SK-N-SH treated with all-trans-retinoic acid at 6 μM for 48 hours (cell line): ENCODE results near the gene AP1S1.

Experiments used
- ATAC-seq: fragments of 200-7000 bp; cut with Tn5 transposase; 3 replicates; pipeline ENCODE4 v1.9.1; 2020; ENCODE audit warnings: mild to moderate bottlenecking, moderate library complexity
- ARNTL ChIP-seq: fragments of 450-650 bp; formaldehyde crosslinking; IDR thresholded peaks from 2 replicates; pipeline ENCODE4 v1.5.0; 2020; ENCODE audit warnings: low read depth, mild to moderate bottlenecking, moderate library complexity, borderline replicate concordance
- BACH2 ChIP-seq: fragments of 250-450 bp; sonication (Bioruptor Pico); IDR thresholded peaks from 2 replicates; pipeline ENCODE4 v1.9.0; 2021; ENCODE audit warnings: mild to moderate bottlenecking, borderline replicate concordance
- CREB5 ChIP-seq: fragments of 250-450 bp; sonication (Bioruptor Pico); IDR thresholded peaks from 2 replicates; pipeline ENCODE4 v1.5.1; 2020; ENCODE audit warnings: low read depth, mild to moderate bottlenecking, moderate library complexity
- CSRNP3 ChIP-seq: fragments of 250-450 bp; sonication (Bioruptor Pico); IDR thresholded peaks from 2 replicates; pipeline ENCODE4 v1.5.1; 2021; ENCODE audit warnings: mild to moderate bottlenecking, moderate library complexity
- ESRRG ChIP-seq: fragments of 250-450 bp; sonication (Bioruptor Pico); IDR thresholded peaks from 2 replicates; pipeline ENCODE4 v1.6.1; 2021; ENCODE audit warnings: mild to moderate bottlenecking
- ISL1 ChIP-seq: fragments of 250-450 bp; sonication (Bioruptor Pico); IDR thresholded peaks from 2 replicates; pipeline ENCODE4 v2.1.2; 2022; ENCODE audit warnings: mild to moderate bottlenecking, moderate library complexity
- OSR1 ChIP-seq: fragments of 250-450 bp; sonication (Bioruptor Pico); IDR thresholded peaks from 2 replicates; pipeline ENCODE4 v1.8.0; 2022; ENCODE audit warnings: moderate library complexity, mild to moderate bottlenecking, inconsistent platforms
- PATZ1 ChIP-seq: fragments of 250-450 bp; sonication (Bioruptor Pico); IDR thresholded peaks from 2 replicates; pipeline ENCODE4 v1.8.0; 2020; ENCODE audit warnings: mild to moderate bottlenecking, moderate library complexity, borderline replicate concordance
- POU6F1 ChIP-seq: fragments of 250-450 bp; sonication (Bioruptor Pico); IDR thresholded peaks from 2 replicates; pipeline ENCODE4 v1.8.0; 2021; ENCODE audit warnings: low read depth, mild to moderate bottlenecking, moderate library complexity, borderline replicate concordance
- RARB ChIP-seq: fragments of 250-450 bp; sonication (Bioruptor Pico); IDR thresholded peaks from 2 replicates; pipeline ENCODE4 v1.8.0; 2021; ENCODE audit warnings: mild to moderate bottlenecking, moderate library complexity
- SNAI2 ChIP-seq: fragments of 250-450 bp; sonication (Bioruptor Pico); IDR thresholded peaks from 2 replicates; pipeline ENCODE4 v1.5.0; 2020; ENCODE audit warnings: mild to moderate bottlenecking, moderate library complexity
- TCF4 ChIP-seq: fragments of 250-450 bp; sonication (Bioruptor Pico); IDR thresholded peaks from 2 replicates; pipeline ENCODE4 v1.8.0; 2021; ENCODE audit warnings: mild to moderate bottlenecking, moderate library complexity, borderline replicate concordance
- TOX ChIP-seq: fragments of 250-450 bp; sonication (Bioruptor Pico); IDR thresholded peaks from 2 replicates; pipeline ENCODE4 v1.8.0; 2021; ENCODE audit warnings: mild to moderate bottlenecking, moderate library complexity, borderline replicate concordance
- TSHZ2 ChIP-seq: fragments of 250-450 bp; sonication (Bioruptor Pico); IDR thresholded peaks from 2 replicates; pipeline ENCODE4 v1.5.0; 2020; ENCODE audit warnings: mild to moderate bottlenecking, moderate library complexity
- ZC3H10 ChIP-seq: fragments of 250-450 bp; sonication (Bioruptor Pico); IDR thresholded peaks from 2 replicates; pipeline ENCODE4 v1.5.1; 2021; ENCODE audit warnings: mild to moderate bottlenecking, moderate library complexity
- ZFP30 ChIP-seq: fragments of 450-650 bp; formaldehyde crosslinking; IDR thresholded peaks from 2 replicates; pipeline ENCODE4 v1.5.0; 2022; ENCODE audit warnings: mild to moderate bottlenecking, moderate library complexity
- ZNF565 ChIP-seq: fragments of 450-650 bp; formaldehyde crosslinking; conservative IDR thresholded peaks from 2 replicates; pipeline ENCODE4 v1.5.0; 2020; ENCODE audit warnings: low read depth, mild to moderate bottlenecking, moderate library complexity
- ZNF70 ChIP-seq: fragments of 450-650 bp; formaldehyde crosslinking; IDR thresholded peaks from 2 replicates; pipeline ENCODE4 v1.5.0; 2020; ENCODE audit warnings: mild to moderate bottlenecking, moderate library complexity

The AP1S1 gene

GRCh38 chr7:101189109-101189508, 34.8 kb downstream of the AP1S1 start (continued):
- no peak for TF ChIP-seq ZFP30 (CRISPR knock-in tag)
- TF ChIP-seq TSHZ2 (CRISPR knock-in tag): no peak
- TF ChIP-seq BACH2 (CRISPR knock-in tag): no peak
- TF ChIP-seq CSRNP3 (CRISPR knock-in tag): no peak
- no peak for TF ChIP-seq ESRRG (CRISPR knock-in tag)
- no peak for TF ChIP-seq SNAI2 (CRISPR knock-in tag)
- no peak for TF ChIP-seq OSR1 (CRISPR knock-in tag)

- no peak for ATAC-seq
These were observed 41.6 kb downstream of the AP1S1 start for GRCh38 chr7:101195884-101196283.

GRCh38 chr7:101197991-101198390, 43.7 kb downstream of the AP1S1 start:
- no peak for ATAC-seq
- TF ChIP-seq POU6F1 (no peak), ZNF70 (CRISPR knock-in tag) (no peak), PATZ1 (CRISPR knock-in tag) (no peak), RARB (CRISPR knock-in tag) (no peak), ARNTL (CRISPR knock-in tag) (no peak), ISL1 (CRISPR knock-in tag) (no peak)

More at GRCh38 chr7:101195884-101196283, 41.6 kb downstream of the AP1S1 start:
- no peak for TF ChIP-seq TCF4 (CRISPR knock-in tag)
- TF ChIP-seq ARNTL (CRISPR knock-in tag): no peak
- TF ChIP-seq CREB5 (CRISPR knock-in tag): no peak
- no peak for TF ChIP-seq TOX
- TF ChIP-seq ZC3H10: no peak
- TF ChIP-seq ZNF565 (CRISPR knock-in tag): no peak
- no peak for TF ChIP-seq SNAI2 (CRISPR knock-in tag)
- TF ChIP-seq OSR1 (CRISPR knock-in tag): no peak
- TF ChIP-seq TSHZ2 (CRISPR knock-in tag): no peak
- TF ChIP-seq POU6F1: no peak
- TF ChIP-seq ZNF70 (CRISPR knock-in tag): no peak
